ENCODE results near the gene PRR3. TPM values are rescaled to one million over a fixed set of nuclear protein-coding genes. Genes with fewer than 3 reads are reported as not detected.

PRR3 gene
- total and polyA plus RNA-seq, 9 of the 15 experiments (the other 6 are each of a cell fraction or from before 2014, with no cell fraction given): 23.5 to 59.6 (median 28.8) TPM

GRCh38 chr6:30560930-30561329 is 3.8 kb downstream of the PRR3 start:
- peaks cover 12 to 15% of the 10 kb centered on the region in 2 experiments; a peak in 4 of 5 replicates for H3K4me1 ChIP-seq (replicated peaks in 1 of 2; ENCODE audit: control insufficient read depth in 2 of 2, insufficient read depth in 2 of 2, low read length in 2 of 2)
- TF ChIP-seq ZNF551 (CRISPR knock-in tag; IDR thresholded peaks at IDR 0.05) (no peak), NFATC3 (IDR thresholded peaks at IDR 0.05) (no peak), RBM25 (IDR thresholded peaks at IDR 0.05; ENCODE audit: low read depth, low read length, severe bottlenecking) (peak; percentile 93), MCM2 (IDR thresholded peaks at IDR 0.05; ENCODE audit: low read depth) (no peak), ZFP36 (IDR thresholded peaks at IDR 0.05; ENCODE audit: low read depth, low read length, partially characterized antibody) (peak; percentile 52), POLR2G (IDR thresholded peaks at IDR 0.05; ENCODE audit: low read depth, low read length) (0 out of 2 replicates have a peak, but pooled peaks have one; percentile 10), CBX3 (IDR thresholded peaks at IDR 0.05; ENCODE audit: borderline replicate concordance in 1 of 2, low read length in 2 of 2) (0 out of 3 replicates have a peak, but pooled peaks of 1 of the 2 experiments have one; percentile 26)
- TF ChIP-seq, protein P1, sequence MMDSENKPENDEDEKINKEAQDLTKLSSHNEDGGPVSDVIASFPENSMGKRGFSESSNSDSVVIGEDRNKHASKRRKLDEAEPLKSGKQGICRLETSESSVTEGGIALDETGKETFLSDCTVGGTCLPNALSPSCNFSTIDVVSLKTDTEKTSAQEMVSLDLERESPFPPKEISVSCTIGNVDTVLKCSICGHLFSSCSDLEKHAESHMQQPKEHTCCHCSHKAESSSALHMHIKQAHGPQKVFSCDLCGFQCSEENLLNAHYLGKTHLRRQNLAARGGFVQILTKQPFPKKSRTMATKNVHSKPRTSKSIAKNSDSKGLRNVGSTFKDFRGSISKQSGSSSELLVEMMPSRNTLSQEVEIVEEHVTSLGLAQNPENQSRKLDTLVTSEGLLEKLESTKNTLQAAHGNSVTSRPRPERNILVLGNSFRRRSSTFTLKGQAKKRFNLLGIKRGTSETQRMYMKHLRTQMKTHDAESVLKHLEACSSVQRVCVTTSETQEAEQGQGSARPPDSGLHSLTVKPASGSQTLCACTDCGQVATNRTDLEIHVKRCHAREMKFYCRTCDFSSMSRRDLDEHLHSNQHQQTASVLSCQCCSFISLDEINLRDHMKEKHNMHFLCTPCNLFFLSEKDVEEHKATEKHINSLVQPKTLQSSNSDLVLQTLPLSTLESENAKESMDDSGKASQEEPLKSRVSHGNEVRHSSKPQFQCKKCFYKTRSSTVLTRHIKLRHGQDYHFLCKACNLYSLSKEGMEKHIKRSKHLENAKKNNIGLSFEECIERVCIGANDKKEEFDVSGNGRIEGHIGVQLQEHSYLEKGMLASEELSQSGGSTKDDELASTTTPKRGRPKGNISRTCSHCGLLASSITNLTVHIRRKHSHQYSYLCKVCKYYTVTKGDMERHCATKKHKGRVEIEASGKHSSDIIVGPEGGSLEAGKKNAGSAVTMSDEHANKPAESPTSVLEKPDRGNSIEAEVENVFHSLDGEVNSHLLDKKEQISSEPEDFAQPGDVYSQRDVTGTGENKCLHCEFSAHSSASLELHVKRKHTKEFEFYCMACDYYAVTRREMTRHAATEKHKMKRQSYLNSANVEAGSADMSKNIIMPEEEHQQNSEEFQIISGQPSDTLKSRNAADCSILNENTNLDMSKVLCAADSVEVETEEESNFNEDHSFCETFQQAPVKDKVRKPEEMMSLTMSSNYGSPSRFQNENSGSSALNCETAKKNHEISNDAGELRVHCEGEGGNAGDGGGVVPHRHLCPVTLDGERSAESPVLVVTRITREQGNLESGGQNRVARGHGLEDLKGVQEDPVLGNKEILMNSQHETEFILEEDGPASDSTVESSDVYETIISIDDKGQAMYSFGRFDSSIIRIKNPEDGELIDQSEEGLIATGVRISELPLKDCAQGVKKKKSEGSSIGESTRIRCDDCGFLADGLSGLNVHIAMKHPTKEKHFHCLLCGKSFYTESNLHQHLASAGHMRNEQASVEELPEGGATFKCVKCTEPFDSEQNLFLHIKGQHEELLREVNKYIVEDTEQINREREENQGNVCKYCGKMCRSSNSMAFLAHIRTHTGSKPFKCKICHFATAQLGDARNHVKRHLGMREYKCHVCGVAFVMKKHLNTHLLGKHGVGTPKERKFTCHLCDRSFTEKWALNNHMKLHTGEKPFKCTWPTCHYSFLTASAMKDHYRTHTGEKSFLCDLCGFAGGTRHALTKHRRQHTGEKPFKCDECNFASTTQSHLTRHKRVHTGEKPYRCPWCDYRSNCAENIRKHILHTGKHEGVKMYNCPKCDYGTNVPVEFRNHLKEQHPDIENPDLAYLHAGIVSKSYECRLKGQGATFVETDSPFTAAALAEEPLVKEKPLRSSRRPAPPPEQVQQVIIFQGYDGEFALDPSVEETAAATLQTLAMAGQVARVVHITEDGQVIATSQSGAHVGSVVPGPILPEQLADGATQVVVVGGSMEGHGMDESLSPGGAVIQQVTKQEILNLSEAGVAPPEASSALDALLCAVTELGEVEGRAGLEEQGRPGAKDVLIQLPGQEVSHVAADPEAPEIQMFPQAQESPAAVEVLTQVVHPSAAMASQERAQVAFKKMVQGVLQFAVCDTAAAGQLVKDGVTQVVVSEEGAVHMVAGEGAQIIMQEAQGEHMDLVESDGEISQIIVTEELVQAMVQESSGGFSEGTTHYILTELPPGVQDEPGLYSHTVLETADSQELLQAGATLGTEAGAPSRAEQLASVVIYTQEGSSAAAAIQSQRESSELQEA (IDR thresholded peaks at IDR 0.05; ENCODE audit: low read depth): 0 out of 2 replicates have a peak, but pooled peaks have one; percentile 26
- no peaks in the 10 kb centered on the region for H3K27me3 ChIP-seq (ENCODE audit: control insufficient read depth in 2 of 2, insufficient read depth in 2 of 2, low read length in 2 of 2)
- no peak for FAIRE-seq
- no peak overlapping the region for H3K4me2 ChIP-seq (ENCODE audit: insufficient read depth, low read length)
- CTCF ChIA-PET (ENCODE audit: low intra/inter-chr PET ratio): interaction anchor here (0.6 kb wide), 1 partner anchor 30 kb away, joined by 5 read pairs; no protein-coding TSS in a partner anchor
- ATAC-seq: no peak
- H4K20me1 ChIP-seq (replicated peaks; ENCODE audit: control insufficient read depth, insufficient read depth, low read length): no peaks in the 10 kb centered on the region
- BruUV-seq (replicated peaks): no TSS peak
- H3K9me1 ChIP-seq (ENCODE audit: control insufficient read depth, insufficient read depth, low read length): no peaks in the 10 kb centered on the region
- H3K9me3 ChIP-seq (replicated peaks; ENCODE audit: control insufficient read depth, insufficient read depth, low read depth, low read length): no peaks in the 10 kb centered on the region
- H3K79me2 ChIP-seq (ENCODE audit: control insufficient read depth, insufficient read depth, low read length): peaks cover 38% of the 10 kb centered on the region
- no peak overlapping the region for H3K27ac ChIP-seq (ENCODE audit: extremely low read depth, low read depth, low read length)
- H3K9ac ChIP-seq (ENCODE audit: insufficient read depth in 1 of 2, low read depth in 2 of 2, low read length in 2 of 2): no peak overlapping the region
- POLR2A ChIA-PET: no interaction called here
- in situ Hi-C loops (cut with MboI) (no loop called here), intact Hi-C loops (cut with micrococcal nuclease) (no loop called here)
- DNase-seq (ENCODE audit: extremely low read depth in 1 of 4, low spot score in 3 of 4): no peak
- 93% methylated on average over 3 of the region's 3 CpGs for WGBS (ENCODE audit: insufficient coverage, low coverage, missing lambda C conversion rate)
- H3K4me3 ChIP-seq: no peak overlapping the region
- peaks cover 59% of the 10 kb centered on the region for H3K36me3 ChIP-seq (ENCODE audit: control insufficient read depth, insufficient read depth, low read length)
- H2AFZ ChIP-seq (ENCODE audit: low read depth, low read length): no peak overlapping the region
